H9 (cell line): ENCODE results near the gene ONECUT1. TPM values are rescaled to one million over a fixed set of nuclear protein-coding genes. Genes with fewer than 3 reads are reported as not detected.

ENCODE experiments used
- DNase-seq: peaks from one replicate; pipeline ENCODE4 v3.0.0-alpha.2; 2017
- H2AFZ ChIP-seq: one replicate; pipeline ENCODE4 v1.6.1; 2013; ENCODE audit warnings: mild to moderate bottlenecking, low read length, control low read depth, moderate library complexity
- H2AK5ac ChIP-seq: 2 replicates; pipeline ENCODE4 v1.6.1; 2013; ENCODE audit warnings: low read length, control low read depth, mixed read lengths; ENCODE audit not compliant: insufficient read length
- H2BK120ac ChIP-seq: one replicate; pipeline ENCODE4 v1.6.1; 2013; ENCODE audit warnings: low read depth, mild to moderate bottlenecking, low read length, control low read depth, inconsistent platforms; ENCODE audit not compliant: poor library complexity, severe bottlenecking
- H2BK12ac ChIP-seq: 2 replicates; pipeline ENCODE4 v1.6.1; 2013; ENCODE audit warnings: low read length, control low read depth, mixed read lengths, low read depth; ENCODE audit not compliant: insufficient read length
- H2BK15ac ChIP-seq: 2 replicates; pipeline ENCODE4 v1.6.1; 2013; ENCODE audit warnings: low read depth, low read length, control low read depth
- H2BK20ac ChIP-seq: one replicate; pipeline ENCODE4 v1.6.1; 2013; ENCODE audit warnings: low read depth, mild to moderate bottlenecking, low read length, control low read depth, inconsistent platforms; ENCODE audit not compliant: poor library complexity, severe bottlenecking
- H2BK5ac ChIP-seq: 2 replicates; pipeline ENCODE4 v1.6.1; 2013; ENCODE audit warnings: low read length, control low read depth, mixed read lengths; ENCODE audit not compliant: insufficient read length
- H3K14ac ChIP-seq: 2 replicates; pipeline ENCODE4 v1.6.1; 2013; ENCODE audit warnings: low read length, control low read depth; ENCODE audit not compliant: insufficient read depth
- H3K18ac ChIP-seq: 2 replicates; pipeline ENCODE4 v1.6.1; 2013; ENCODE audit warnings: low read depth, mild to moderate bottlenecking, mixed read lengths, low read length, control low read depth; ENCODE audit not compliant: insufficient read length
- H3K23ac ChIP-seq: 2 replicates; pipeline ENCODE4 v1.6.1; 2013; ENCODE audit warnings: low read length, control low read depth, mixed read lengths, low read depth; ENCODE audit not compliant: insufficient read length
- H3K23me2 ChIP-seq: 2 replicates; pipeline ENCODE4 v1.6.1; 2013; ENCODE audit warnings: low read depth, mild to moderate bottlenecking, mixed read lengths, low read length, control low read depth; ENCODE audit not compliant: insufficient read length, poor library complexity, severe bottlenecking
- H3K27ac ChIP-seq: 2 replicates; pipeline ENCODE4 v1.5.1; 2013; ENCODE audit warnings: low read length, control low read depth, mixed read lengths, low read depth; ENCODE audit not compliant: insufficient read length
- H3K27me3 ChIP-seq: 2 replicates; pipeline ENCODE4 v1.6.1; 2013; ENCODE audit warnings: low read length, control low read depth, inconsistent platforms; ENCODE audit not compliant: insufficient read depth
- H3K4ac ChIP-seq: 2 replicates; pipeline ENCODE4 v1.6.1; 2013; ENCODE audit warnings: low read depth, mild to moderate bottlenecking, control low read depth, inconsistent platforms, low read length, moderate library complexity
- H3K4me1 ChIP-seq: 2 replicates; pipeline ENCODE4 v1.6.1; 2013; ENCODE audit warnings: low read length, control low read depth, inconsistent platforms; ENCODE audit not compliant: insufficient read depth
- H3K4me2 ChIP-seq: 2 replicates; pipeline ENCODE4 v1.6.1; 2013; ENCODE audit warnings: low read length, control low read depth, mixed read lengths; ENCODE audit not compliant: insufficient read length, insufficient read depth
- H3K56ac ChIP-seq: 2 replicates; pipeline ENCODE4 v1.6.1; 2013; ENCODE audit warnings: low read depth, mild to moderate bottlenecking, mixed read lengths, low read length, control low read depth; ENCODE audit not compliant: insufficient read length
- H3K79me1 ChIP-seq: 2 replicates; pipeline ENCODE4 v1.6.1; 2013; ENCODE audit warnings: low read depth, mild to moderate bottlenecking, moderate library complexity, low read length, control low read depth, inconsistent platforms; ENCODE audit not compliant: insufficient read depth, poor library complexity, severe bottlenecking
- H3K79me2 ChIP-seq: 2 replicates; pipeline ENCODE4 v1.6.1; 2013; ENCODE audit warnings: low read length, control low read depth, inconsistent platforms; ENCODE audit not compliant: insufficient read depth
- H3K9ac ChIP-seq: 2 replicates; pipeline ENCODE4 v1.6.1; 2013; ENCODE audit warnings: low read length, control low read depth, mixed read lengths; ENCODE audit not compliant: insufficient read length; ENCODE audit errors: extremely low read depth
- H3K9me3 ChIP-seq: one replicate; pipeline ENCODE4 v1.6.1; 2013; ENCODE audit warnings: low read depth, low read length, inconsistent platforms; ENCODE audit not compliant: control insufficient read depth
- H3T11ph ChIP-seq: one replicate; pipeline ENCODE4 v1.6.1; 2013; ENCODE audit warnings: mild to moderate bottlenecking, low read length, control low read depth, inconsistent platforms
- H4K20me1 ChIP-seq: one replicate; pipeline ENCODE4 v1.6.1; 2013; ENCODE audit not compliant: control insufficient read depth, insufficient read length, insufficient read depth
- H4K5ac ChIP-seq: 2 replicates; pipeline ENCODE4 v1.6.1; 2013; ENCODE audit warnings: low read depth, mild to moderate bottlenecking, mixed read lengths, low read length, control low read depth; ENCODE audit not compliant: insufficient read length
- H4K8ac ChIP-seq: replicated peaks from 2 replicates; pipeline ENCODE4 v1.6.1; 2013; ENCODE audit warnings: low read length, control low read depth, mixed read lengths, low read depth; ENCODE audit not compliant: insufficient read length
- H4K91ac ChIP-seq: 2 replicates; pipeline ENCODE4 v1.6.1; 2013; ENCODE audit warnings: low read depth, mild to moderate bottlenecking, moderate library complexity, mixed read lengths, low read length, control low read depth; ENCODE audit not compliant: insufficient read length
- H3K27ac Mint-ChIP-seq, 3 experiments: 2 replicates in 2 of 3; 3 replicates in 1 of 3; pipeline ENCODE4 v1.8.0; 2020 to 2021; ENCODE audit warnings: mixed read lengths in 3 of 3, mild to moderate bottlenecking in 1 of 3, moderate library complexity in 1 of 3
- H3K27me3 Mint-ChIP-seq: 2 replicates; pipeline ENCODE4 v1.8.0; 2021; ENCODE audit warnings: low read depth, mild to moderate bottlenecking, moderate library complexity, mixed read lengths
- H3K36me3 Mint-ChIP-seq, 3 experiments: 2 replicates in 2 of 3; 3 replicates in 1 of 3; pipeline ENCODE4 v1.8.0; 2020 to 2021; ENCODE audit warnings: low read depth in 3 of 3, mixed read lengths in 3 of 3; ENCODE audit not compliant: insufficient read depth in 1 of 3
- H3K4me1 Mint-ChIP-seq, 2 experiments: 2 replicates each; pipeline ENCODE4 v1.8.0; 2020; ENCODE audit warnings: mixed read lengths in 2 of 2
- H3K4me3 Mint-ChIP-seq, 2 experiments: 2 replicates in 1 of 2; 3 replicates in 1 of 2; pipeline ENCODE4 v1.8.0; 2020 to 2021; ENCODE audit warnings: mild to moderate bottlenecking in 2 of 2, mixed read lengths in 2 of 2, moderate library complexity in 1 of 2
- H3K9me3 Mint-ChIP-seq, 2 experiments: 2 replicates in 1 of 2; 3 replicates in 1 of 2; pipeline ENCODE4 v1.8.0; 2020; ENCODE audit warnings: mild to moderate bottlenecking in 2 of 2, mixed read lengths in 2 of 2, moderate library complexity in 1 of 2
- whole genome bisulfite sequencing: extraction: QIAGEN DNeasy Blood & Tissue Kit; methylation state at CpG from one replicate; pipeline ENCODE4 v1.1.7; 2013; ENCODE audit warnings: missing lambda C conversion rate, low lambda C conversion rate, mixed read lengths; ENCODE audit not compliant: insufficient read length; ENCODE audit errors: extremely low coverage; 5-methylcytosine and 5-hydroxymethylcytosine counted together
- total RNA-seq: library from RNA; stranded (reverse); gene quantifications from 2 replicates; pipeline ENCODE4 v1.2.1, GENCODE V29; 2021
- TF ChIP-seq, protein P1 (sequence below): fragments of 200-600 bp; sonication (generic); conservative IDR thresholded peaks from 3 replicates; pipeline ENCODE4 v1.8.0; 2021; ENCODE audit warnings: antibody characterized with exemption, mild to moderate bottlenecking

Gene ONECUT1
- total RNA-seq, 1 experiment from 2014 or later, result 14.1 TPM

DNA sequence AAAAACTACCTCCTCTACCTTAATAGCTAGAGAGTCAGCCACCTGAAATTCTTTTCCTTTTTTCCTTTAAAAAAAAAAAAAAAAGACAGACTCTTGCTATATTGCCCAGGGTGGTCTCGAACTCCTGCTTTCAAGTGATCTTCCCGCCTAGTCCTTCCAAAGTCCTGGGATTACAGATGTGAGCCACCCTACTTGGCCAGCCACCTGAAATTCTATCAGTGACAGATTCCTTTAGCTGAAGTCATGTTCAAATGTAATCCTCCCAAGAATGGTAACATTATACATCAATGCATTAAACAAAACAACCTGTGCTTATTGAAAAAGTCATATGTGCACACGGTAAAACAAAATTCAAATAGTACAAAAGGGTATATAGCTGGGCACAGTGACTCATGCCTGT lies 59.1 kb downstream of the ONECUT1 start:
- peaks cover 17 to 22% of the 10 kb centered on the region in 2 experiments for H3K4me1 Mint-ChIP-seq
- Histone ChIP-seq H2BK12ac (no peak overlapping the region), H4K20me1 (no peaks in the 10 kb centered on the region), H3T11ph (no peak overlapping the region), H4K8ac (no peak overlapping the region), H3K27me3 (no peaks in the 10 kb centered on the region), H3K9me3 (no peaks in the 10 kb centered on the region), H3K79me1 (no peaks in the 10 kb centered on the region), H2AFZ (no peak overlapping the region), H3K18ac (no peak overlapping the region), H3K56ac (no peak overlapping the region), H2BK15ac (no peak overlapping the region), H3K14ac (no peak overlapping the region), H2AK5ac (no peak overlapping the region), H3K27ac (no peak overlapping the region), H3K4ac (no peak overlapping the region), H3K4me1 (peaks cover 2% of the 10 kb centered on the region; the same call in 1 of the 2 replicates), H3K23me2 (no peaks in the 10 kb centered on the region), H2BK20ac (no peak overlapping the region), H3K23ac (no peak overlapping the region), H4K91ac (no peak overlapping the region), H3K9ac (no peak overlapping the region), H2BK5ac (no peak overlapping the region), H4K5ac (no peak overlapping the region), H3K79me2 (no peaks in the 10 kb centered on the region), H2BK120ac (no peak overlapping the region), H3K4me2 (no peak overlapping the region)
- no peak overlapping the region for H3K27ac Mint-ChIP-seq
- TF ChIP-seq, protein P1, sequence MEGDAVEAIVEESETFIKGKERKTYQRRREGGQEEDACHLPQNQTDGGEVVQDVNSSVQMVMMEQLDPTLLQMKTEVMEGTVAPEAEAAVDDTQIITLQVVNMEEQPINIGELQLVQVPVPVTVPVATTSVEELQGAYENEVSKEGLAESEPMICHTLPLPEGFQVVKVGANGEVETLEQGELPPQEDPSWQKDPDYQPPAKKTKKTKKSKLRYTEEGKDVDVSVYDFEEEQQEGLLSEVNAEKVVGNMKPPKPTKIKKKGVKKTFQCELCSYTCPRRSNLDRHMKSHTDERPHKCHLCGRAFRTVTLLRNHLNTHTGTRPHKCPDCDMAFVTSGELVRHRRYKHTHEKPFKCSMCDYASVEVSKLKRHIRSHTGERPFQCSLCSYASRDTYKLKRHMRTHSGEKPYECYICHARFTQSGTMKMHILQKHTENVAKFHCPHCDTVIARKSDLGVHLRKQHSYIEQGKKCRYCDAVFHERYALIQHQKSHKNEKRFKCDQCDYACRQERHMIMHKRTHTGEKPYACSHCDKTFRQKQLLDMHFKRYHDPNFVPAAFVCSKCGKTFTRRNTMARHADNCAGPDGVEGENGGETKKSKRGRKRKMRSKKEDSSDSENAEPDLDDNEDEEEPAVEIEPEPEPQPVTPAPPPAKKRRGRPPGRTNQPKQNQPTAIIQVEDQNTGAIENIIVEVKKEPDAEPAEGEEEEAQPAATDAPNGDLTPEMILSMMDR, result no peak
- H3K36me3 Mint-ChIP-seq, result peaks cover 0 to 4% (median 0%) of the 10 kb centered on the region in 3 experiments; a peak in 2 of 7 replicates
- H3K4me3 Mint-ChIP-seq, result no peak overlapping the region
- no peak for DNase-seq
- WGBS, result no CpG with 5 or more reads among the region's 3 CpGs
- H3K27me3 Mint-ChIP-seq, result no peaks in the 10 kb centered on the region; the same call in 1 of the 2 replicates
- peaks cover 0 to 3% of the 10 kb centered on the region in 2 experiments; a peak in 3 of 5 replicates for H3K9me3 Mint-ChIP-seq
